Measurements from ENCODE around the gene KRTAP6-1. TPM values are rescaled to one million over a fixed set of nuclear protein-coding genes. Genes with fewer than 3 reads are reported as not detected.

Gene KRTAP6-1
- total RNA-seq, 1 experiment from 2014 or later = not detected

DNA sequence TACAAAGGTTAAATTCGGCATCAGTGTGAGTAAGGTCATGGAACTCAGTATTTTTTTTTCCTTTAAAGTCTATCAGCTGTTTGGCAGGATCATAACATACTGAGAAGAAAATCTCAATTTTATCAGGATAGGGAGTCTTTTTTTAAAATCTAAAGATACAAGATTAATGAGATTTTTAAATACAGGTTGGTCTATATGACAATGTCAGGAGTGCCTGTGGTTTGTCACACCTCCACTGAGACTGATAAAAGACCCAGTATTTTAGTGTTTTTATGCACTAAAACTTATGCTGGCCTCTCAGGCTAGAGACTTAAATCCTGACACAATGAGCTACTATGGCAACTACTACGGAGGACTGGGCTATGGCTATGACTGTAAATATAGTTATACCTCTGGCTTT lies 28.8 kb upstream of the KRTAP6-1 start, which contains the start of gene KRTAP20-3:
KRTAP20-3 (plus strand) TSS at position 301 of the 400 bp plus-strand sequence.
- Histone ChIP-seq H3K36me3 (ENCODE audit: low read depth, low read length) (no peaks in the 10 kb centered on the region), H3K27me3 (ENCODE audit: low read length) (no peaks in the 10 kb centered on the region), H3K4me3 (ENCODE audit: low read length) (no peak within 1 kb of the TSS), H3K9me3 (ENCODE audit: low read length) (no peaks in the 10 kb centered on the region), H2AFZ (ENCODE audit: low read length) (no peak within 1 kb of the TSS), H3F3A (ENCODE audit: low read length, unreplicated experiment) (no peaks in the 10 kb centered on the region), H3K27ac (ENCODE audit: low read length) (no peak within 1 kb of the TSS), H4K20me1 (ENCODE audit: low read length) (no peaks in the 10 kb centered on the region), H3K4me1 (ENCODE audit: insufficient read depth, low read length) (peaks cover 15% of the 10 kb centered on the region), H3K4me2 (ENCODE audit: low read length) (no peak within 1 kb of the TSS), H3K9me2 (replicated peaks; ENCODE audit: low read length) (no peaks in the 10 kb centered on the region), H3K9ac (ENCODE audit: low read length) (no peak within 1 kb of the TSS), H3K79me2 (ENCODE audit: low read length) (no peaks in the 10 kb centered on the region)
- DNase-seq (no peak), ATAC-seq (no peak)
- ChIA-PET POLR2A (ENCODE audit: unreplicated experiment) (no interaction called here), CTCF (no interaction called here)
- TF ChIP-seq EZH2phosphoT487 (IDR thresholded peaks at IDR 0.05; ENCODE audit: borderline replicate concordance, low read length) = no peak
- no peak for TF ChIP-seq EZH2 (IDR thresholded peaks at IDR 0.05; ENCODE audit: low read length, unreplicated experiment)
- TF ChIP-seq, protein P1, sequence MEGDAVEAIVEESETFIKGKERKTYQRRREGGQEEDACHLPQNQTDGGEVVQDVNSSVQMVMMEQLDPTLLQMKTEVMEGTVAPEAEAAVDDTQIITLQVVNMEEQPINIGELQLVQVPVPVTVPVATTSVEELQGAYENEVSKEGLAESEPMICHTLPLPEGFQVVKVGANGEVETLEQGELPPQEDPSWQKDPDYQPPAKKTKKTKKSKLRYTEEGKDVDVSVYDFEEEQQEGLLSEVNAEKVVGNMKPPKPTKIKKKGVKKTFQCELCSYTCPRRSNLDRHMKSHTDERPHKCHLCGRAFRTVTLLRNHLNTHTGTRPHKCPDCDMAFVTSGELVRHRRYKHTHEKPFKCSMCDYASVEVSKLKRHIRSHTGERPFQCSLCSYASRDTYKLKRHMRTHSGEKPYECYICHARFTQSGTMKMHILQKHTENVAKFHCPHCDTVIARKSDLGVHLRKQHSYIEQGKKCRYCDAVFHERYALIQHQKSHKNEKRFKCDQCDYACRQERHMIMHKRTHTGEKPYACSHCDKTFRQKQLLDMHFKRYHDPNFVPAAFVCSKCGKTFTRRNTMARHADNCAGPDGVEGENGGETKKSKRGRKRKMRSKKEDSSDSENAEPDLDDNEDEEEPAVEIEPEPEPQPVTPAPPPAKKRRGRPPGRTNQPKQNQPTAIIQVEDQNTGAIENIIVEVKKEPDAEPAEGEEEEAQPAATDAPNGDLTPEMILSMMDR (conservative IDR thresholded peaks at IDR 0.05; ENCODE audit: low read depth, low read length) = no peak
- intact Hi-C loops (cut with micrococcal nuclease) = no loop called here
- BruUV-seq (replicated peaks) = no TSS peak

DNA sequence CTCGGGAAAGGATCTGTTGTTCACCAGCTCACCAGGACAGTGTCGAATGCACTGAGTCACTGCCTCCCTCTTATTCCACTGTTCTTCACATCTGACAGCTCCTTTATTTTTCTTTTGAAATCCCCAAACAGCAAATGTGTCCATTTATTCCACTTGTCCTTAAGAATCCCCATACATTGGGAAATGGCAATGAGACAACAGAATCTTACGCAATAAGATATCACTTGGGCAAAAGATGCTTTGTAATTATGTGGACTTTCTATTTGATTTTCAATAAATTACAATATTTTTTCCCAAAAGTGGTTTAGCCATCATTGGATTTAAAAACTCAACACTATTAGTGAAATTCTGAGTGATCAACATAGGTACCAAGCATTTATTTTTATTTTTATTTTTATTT lies 25.0 kb upstream of the KRTAP6-1 start:
- DNase-seq (no peak), ATAC-seq (no peak)
- CTCF ChIA-PET = no interaction called here
- intact Hi-C loops (cut with micrococcal nuclease) = no loop called here
- no peak overlapping the region for H3K4me2 ChIP-seq (ENCODE audit: low read length)
- TF ChIP-seq, protein P1 (conservative IDR thresholded peaks at IDR 0.05; ENCODE audit: low read depth, low read length) = no peak
- no peak for TF ChIP-seq EZH2 (IDR thresholded peaks at IDR 0.05; ENCODE audit: low read length, unreplicated experiment)
- no peaks in the 10 kb centered on the region for H3K27me3 ChIP-seq (ENCODE audit: low read length)
- H3K36me3 ChIP-seq (ENCODE audit: low read depth, low read length) = no peaks in the 10 kb centered on the region
- no peak overlapping the region for H3K9ac ChIP-seq (ENCODE audit: low read length)
- no peaks in the 10 kb centered on the region for H3K4me1 ChIP-seq (ENCODE audit: insufficient read depth, low read length)
- BruUV-seq (replicated peaks) = no TSS peak
- no peaks in the 10 kb centered on the region for H3K79me2 ChIP-seq (ENCODE audit: low read length)
- POLR2A ChIA-PET (ENCODE audit: unreplicated experiment) = no interaction called here
- no peaks in the 10 kb centered on the region for H3F3A ChIP-seq (ENCODE audit: low read length, unreplicated experiment)
- no peak overlapping the region for H3K27ac ChIP-seq (ENCODE audit: low read length)
- H3K9me3 ChIP-seq (ENCODE audit: low read length) = no peaks in the 10 kb centered on the region
- no peak overlapping the region for H2AFZ ChIP-seq (ENCODE audit: low read length)
- 0 out of 2 replicates have a peak, but pooled peaks cover 3% of the 10 kb centered on the region for H3K9me2 ChIP-seq (replicated peaks; ENCODE audit: low read length)
- H4K20me1 ChIP-seq (ENCODE audit: low read length) = no peaks in the 10 kb centered on the region
- no peak overlapping the region for H3K4me3 ChIP-seq (ENCODE audit: low read length)

DNA sequence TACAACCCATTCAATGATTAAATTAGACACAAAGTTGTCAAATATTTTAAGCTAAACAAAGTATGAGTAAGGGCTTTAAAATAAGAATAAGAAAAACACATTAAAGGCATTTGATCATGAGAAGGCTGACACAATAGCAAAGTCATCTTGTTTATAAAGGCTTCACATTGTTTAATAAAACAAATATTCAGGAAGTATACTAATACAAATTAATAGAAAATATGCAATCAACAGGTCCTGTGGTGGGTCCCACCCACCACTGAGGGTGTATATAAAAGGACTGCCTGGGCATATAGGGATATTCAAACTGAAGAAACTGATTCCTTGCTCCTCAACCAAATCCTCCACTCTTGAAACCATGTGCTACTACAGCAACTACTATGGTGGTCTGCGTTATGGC lies 21.2 kb upstream of the KRTAP6-1 start, which contains the start of gene KRTAP20-2:
KRTAP20-2 (plus strand) TSS at position 301 of the 400 bp plus-strand sequence; CDS start at position 359, 58 bp downstream.
- H3K36me3 ChIP-seq (ENCODE audit: low read depth, low read length) = no peaks in the 10 kb centered on the region
- no peak for DNase-seq
- intact Hi-C loops (cut with micrococcal nuclease) = no loop called here
- ChIA-PET POLR2A (ENCODE audit: unreplicated experiment) (no interaction called here), CTCF (no interaction called here)
- no peak within 1 kb of the TSS for H3K4me3 ChIP-seq (ENCODE audit: low read length)
- no peaks in the 10 kb centered on the region for H3K4me1 ChIP-seq (ENCODE audit: insufficient read depth, low read length)
- H3K27ac ChIP-seq (ENCODE audit: low read length) = no peak within 1 kb of the TSS
- H3K9me3 ChIP-seq (ENCODE audit: low read length) = no peaks in the 10 kb centered on the region
- TF ChIP-seq EZH2 (IDR thresholded peaks at IDR 0.05; ENCODE audit: low read length, unreplicated experiment) (no peak), EZH2phosphoT487 (IDR thresholded peaks at IDR 0.05; ENCODE audit: borderline replicate concordance, low read length) (no peak)
- TF ChIP-seq, protein P1 (conservative IDR thresholded peaks at IDR 0.05; ENCODE audit: low read depth, low read length) = no peak
- no peak within 1 kb of the TSS for H3K9ac ChIP-seq (ENCODE audit: low read length)
- no peak within 1 kb of the TSS for H2AFZ ChIP-seq (ENCODE audit: low read length)
- H3F3A ChIP-seq (ENCODE audit: low read length, unreplicated experiment) = no peaks in the 10 kb centered on the region
- BruUV-seq (replicated peaks) = no TSS peak
- no peaks in the 10 kb centered on the region for H3K79me2 ChIP-seq (ENCODE audit: low read length)
- H3K27me3 ChIP-seq (ENCODE audit: low read length) = no peaks in the 10 kb centered on the region
- no peaks in the 10 kb centered on the region for H4K20me1 ChIP-seq (ENCODE audit: low read length)
- 0 out of 2 replicates have a peak, but pooled peaks cover 3% of the 10 kb centered on the region for H3K9me2 ChIP-seq (replicated peaks; ENCODE audit: low read length)
- ATAC-seq = peak; percentile 20; the same call in 1 of the 2 replicates
- no peak within 1 kb of the TSS for H3K4me2 ChIP-seq (ENCODE audit: low read length)

All from PC-3 (cell line).